Common myeloid progenitor, CD34-positive (primary cell): ENCODE results near the gene GLI3.

Source experiments
- CTCF ChIA-PET: fragments of 350-600 bp; sonication (Branson Sonifier 250); formaldehyde crosslinking; loops from one replicate; lab custom pipeline; 2021; ENCODE audit warnings: antibody characterized with exemption; lab: Charles Lee
- POLR2A ChIA-PET: fragments of 350-600 bp; sonication (Branson Sonifier 250); formaldehyde crosslinking; loops from one replicate; lab custom pipeline; 2021; ENCODE audit warnings: antibody characterized with exemption; lab: Charles Lee
- DNase-seq, 3 donors: peaks; one replicate each; pipeline versions ENCODE4 v3.0.0 to v3.0.0-alpha.2; 2013
- H3K27ac ChIP-seq, 2 experiments: 1 replicate in 1 of 2; 2 replicates in 1 of 2; pipeline ENCODE4 v1.7.0; 2013; ENCODE audit warnings: inconsistent platforms in 2 of 2, low read length in 2 of 2, mild to moderate bottlenecking in 2 of 2, low read depth in 1 of 2, moderate library complexity in 1 of 2; ENCODE audit not compliant: severe bottlenecking in 2 of 2, insufficient read depth in 1 of 2, poor library complexity in 1 of 2
- H3K27me3 ChIP-seq, 5 experiments: replicated peaks in 2 of 5; 1 replicate in 3 of 5; 2 replicates in 2 of 5; pipeline versions ENCODE4 v1.6.1 to v1.7.0; 2013; ENCODE audit warnings: low read length in 4 of 5, mild to moderate bottlenecking in 2 of 5, moderate library complexity in 2 of 5, inconsistent platforms in 1 of 5; ENCODE audit not compliant: insufficient read depth in 5 of 5, control insufficient read depth in 4 of 5
- H3K36me3 ChIP-seq, 4 experiments: 1 replicate in 2 of 4; 2 replicates in 2 of 4; pipeline versions ENCODE4 v1.6.1 to v1.7.0; 2013; ENCODE audit warnings: low read length in 3 of 4, control low read depth in 1 of 4, mild to moderate bottlenecking in 1 of 4; ENCODE audit not compliant: control insufficient read depth in 4 of 4, insufficient read depth in 4 of 4
- H3K4me1 ChIP-seq, 4 experiments: 1 replicate in 3 of 4; 2 replicates in 1 of 4; pipeline versions ENCODE4 v1.6.1 to v1.7.1; 2013; ENCODE audit warnings: low read length in 3 of 4, mild to moderate bottlenecking in 3 of 4, control low read depth in 1 of 4, inconsistent platforms in 1 of 4, moderate library complexity in 1 of 4; ENCODE audit not compliant: control insufficient read depth in 4 of 4, insufficient read depth in 4 of 4; ENCODE audit errors: control extremely low read depth in 1 of 4
- H3K4me3 ChIP-seq, 7 experiments: 1 replicate in 4 of 7; 2 replicates in 3 of 7; pipeline versions ENCODE4 v1.5.1 to v1.7.0; 2013; ENCODE audit warnings: mild to moderate bottlenecking in 7 of 7, low read length in 6 of 7, moderate library complexity in 6 of 7, inconsistent platforms in 2 of 7, low read depth in 2 of 7, control low read depth in 1 of 7; ENCODE audit not compliant: insufficient read depth in 4 of 7, control insufficient read depth in 1 of 7; ENCODE audit errors: extremely low read depth in 1 of 7
- H3K9me3 ChIP-seq, 5 experiments: 1 replicate in 4 of 5; 2 replicates in 1 of 5; pipeline versions ENCODE4 v1.6.1 to v1.7.1; 2013; ENCODE audit warnings: low read length in 4 of 5, mild to moderate bottlenecking in 2 of 5, inconsistent platforms in 1 of 5, low read depth in 1 of 5, moderate library complexity in 1 of 5; ENCODE audit not compliant: control insufficient read depth in 4 of 5, insufficient read depth in 2 of 5; ENCODE audit errors: control extremely low read depth in 1 of 5
- WGBS: methylation state at CpG from one replicate; pipeline ENCODE4 v1.1.5; 2013; ENCODE audit not compliant: insufficient coverage; 5-methylcytosine and 5-hydroxymethylcytosine counted together

The GLI3 gene

GRCh38 chr7:42104694-42105093 lies 132.3 kb downstream of the GLI3 start:
- Histone ChIP-seq H3K27ac (no peak overlapping the region), H3K9me3 (no peaks in the 10 kb centered on the region), H3K4me3 (no peak overlapping the region), H3K4me1 (no peaks in the 10 kb centered on the region), H3K27me3 (peaks cover 1 to 18% (median 7%) of the 10 kb centered on the region in 5 experiments), H3K36me3 (no peaks in the 10 kb centered on the region)
- DNase-seq = no peak
- POLR2A ChIA-PET = no interaction called here
- CTCF ChIA-PET = no interaction called here
- 100% methylated on average over 1 of the region's 2 CpGs for WGBS

GRCh38 chr7:42104231-42104630 lies 132.8 kb downstream of the GLI3 start:
- ChIA-PET CTCF (no interaction called here), POLR2A (no interaction called here)
- no peak overlapping the region for H3K4me3 ChIP-seq
- no peaks in the 10 kb centered on the region for H3K9me3 ChIP-seq
- H3K36me3 ChIP-seq = no peaks in the 10 kb centered on the region
- 100% methylated on average over 4 of the region's 5 CpGs for WGBS
- no peaks in the 10 kb centered on the region for H3K4me1 ChIP-seq
- no peak overlapping the region for H3K27ac ChIP-seq
- H3K27me3 ChIP-seq = peaks cover 0 to 14% (median 7%) of the 10 kb centered on the region in 5 experiments
- DNase-seq = no peak

GRCh38 chr7:42103456-42103855 lies 133.6 kb downstream of the GLI3 start:
- POLR2A ChIA-PET = no interaction called here
- H3K27me3 ChIP-seq = peaks cover 0 to 11% (median 3%) of the 10 kb centered on the region in 5 experiments
- no peak overlapping the region for H3K4me3 ChIP-seq
- CTCF ChIA-PET = interaction anchor here (0.8 kb wide), 1 partner anchor 14 kb away, joined by 3 read pairs; no protein-coding TSS in a partner anchor
- no peaks in the 10 kb centered on the region for H3K36me3 ChIP-seq
- H3K9me3 ChIP-seq = no peaks in the 10 kb centered on the region
- 100% methylated on average over 1 of the region's 2 CpGs for WGBS
- H3K27ac ChIP-seq = no peak overlapping the region
- no peak for DNase-seq
- no peaks in the 10 kb centered on the region for H3K4me1 ChIP-seq

- no CpG with 5 or more reads among the region's 3 CpGs for WGBS
- ChIA-PET POLR2A (no interaction called here), CTCF (interaction anchor here (0.8 kb wide), 1 partner anchor 15 kb away, joined by 3 read pairs; no protein-coding TSS in a partner anchor)
- no peaks in the 10 kb centered on the region for H3K4me1 ChIP-seq
- H3K27ac ChIP-seq = no peak overlapping the region
- no peak for DNase-seq
- H3K27me3 ChIP-seq = peaks cover 0 to 9% (median 2%) of the 10 kb centered on the region in 5 experiments
- H3K4me3 ChIP-seq = no peak overlapping the region
- no peaks in the 10 kb centered on the region for H3K9me3 ChIP-seq
- no peaks in the 10 kb centered on the region for H3K36me3 ChIP-seq
Measured at GRCh38 chr7:42103020-42103419, 134.0 kb downstream of the GLI3 start.

DNA sequence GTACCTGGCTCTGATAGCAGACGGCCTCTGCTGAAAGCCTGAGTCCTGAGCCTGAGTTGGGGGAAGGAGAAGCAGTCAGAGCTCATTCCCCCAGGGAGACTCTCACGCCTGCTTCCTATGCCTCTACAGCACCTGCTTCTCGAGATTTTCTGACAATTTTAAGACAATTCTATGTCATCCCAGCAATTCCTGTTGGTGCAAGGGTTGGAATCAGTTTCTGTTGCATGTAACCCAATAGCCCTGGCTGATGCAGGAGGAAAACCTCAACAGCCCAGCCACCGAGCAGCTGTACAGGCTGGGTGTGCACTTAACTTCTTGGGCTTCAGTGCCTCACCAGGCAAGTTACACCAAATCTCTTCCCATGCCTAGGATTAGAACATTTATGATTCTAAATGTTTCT lies 134.7 kb downstream of the GLI3 start:
- ChIA-PET CTCF (no interaction called here), POLR2A (no interaction called here)
- H3K27me3 ChIP-seq = peaks cover 0 to 5% (median 0%) of the 10 kb centered on the region in 5 experiments
- no peaks in the 10 kb centered on the region for H3K9me3 ChIP-seq
- no peaks in the 10 kb centered on the region for H3K4me1 ChIP-seq
- no peak overlapping the region for H3K27ac ChIP-seq
- WGBS = 100% methylated on average over 4 of the region's 4 CpGs
- H3K36me3 ChIP-seq = no peaks in the 10 kb centered on the region
- no peak for DNase-seq
- no peak overlapping the region for H3K4me3 ChIP-seq

- H3K4me1 ChIP-seq = no peaks in the 10 kb centered on the region
- H3K27me3 ChIP-seq = no peaks in the 10 kb centered on the region
- no peaks in the 10 kb centered on the region for H3K36me3 ChIP-seq
- no peak overlapping the region for H3K4me3 ChIP-seq
- no peak overlapping the region for H3K27ac ChIP-seq
- 100% methylated on average over 1 of the region's 2 CpGs for WGBS
- DNase-seq = no peak
- ChIA-PET CTCF (interaction anchor here (1.0 to 1.1 kb wide), 2 partner anchors 35 to 110 kb away, joined by 3 read pairs; no protein-coding TSS in a partner anchor), POLR2A (no interaction called here)
- H3K9me3 ChIP-seq = no peaks in the 10 kb centered on the region
Measured at GRCh38 chr7:42100156-42100508, 136.9 kb downstream of the GLI3 start.

GRCh38 chr7:42099470-42100155 lies 137.4 kb downstream of the GLI3 start:
- no peaks in the 10 kb centered on the region for H3K36me3 ChIP-seq
- no peak overlapping the region for H3K27ac ChIP-seq
- no peaks in the 10 kb centered on the region for H3K4me1 ChIP-seq
- peaks cover 0 to 3% (median 0%) of the 10 kb centered on the region in 5 experiments for H3K9me3 ChIP-seq
- CTCF ChIA-PET = interaction anchor here (1.0 to 1.1 kb wide), 2 partner anchors 35 to 110 kb away, joined by 3 read pairs; no protein-coding TSS in a partner anchor
- 93% methylated on average over 2 of the region's 8 CpGs for WGBS
- no peak overlapping the region for H3K4me3 ChIP-seq
- no peak for DNase-seq
- no peaks in the 10 kb centered on the region for H3K27me3 ChIP-seq
- POLR2A ChIA-PET = no interaction called here
